HepG2 (cell line): ENCODE results near the gene YIPF5. TPM values are rescaled to one million over a fixed set of nuclear protein-coding genes. Genes with fewer than 3 reads are reported as not detected.
A peak's percentile ranks its signal among the peaks of the same experiment; 100 is the strongest.

Experiments
- AHDC1 ChIP-seq: sonication (generic); formaldehyde crosslinking; IDR thresholded peaks from 2 replicates; pipeline ENCODE4 v1.5.1; 2020; ENCODE audit warnings: mild to moderate bottlenecking, missing genetic modification reagents, borderline replicate concordance
- AKAP8 ChIP-seq: sonication (generic); formaldehyde crosslinking; IDR thresholded peaks from 2 replicates; pipeline ENCODE4 v1.5.1; 2020; ENCODE audit warnings: mild to moderate bottlenecking, missing genetic modification reagents
- ARNTL ChIP-seq: sonication (generic); formaldehyde crosslinking; IDR thresholded peaks from 2 replicates; pipeline ENCODE4 v1.4.0; 2020; ENCODE audit warnings: mild to moderate bottlenecking, missing genetic modification reagents
- ETV6 ChIP-seq: sonication (generic); formaldehyde crosslinking; conservative IDR thresholded peaks from 2 replicates; pipeline ENCODE4 v1.4.0; 2020; ENCODE audit warnings: missing genetic modification reagents
- JUN ChIP-seq: sonication (generic); formaldehyde crosslinking; IDR thresholded peaks from 2 replicates; pipeline ENCODE4 v1.4.0; 2020; ENCODE audit warnings: mild to moderate bottlenecking, missing genetic modification reagents
- KDM3A ChIP-seq: IDR thresholded peaks from 2 replicates; pipeline ENCODE4 v1.6.1; 2018; ENCODE audit warnings: low read depth, missing compliant biosample characterization
- NFIC ChIP-seq: IDR thresholded peaks from 2 replicates; pipeline ENCODE4 v1.6.1; 2012; ENCODE audit warnings: mild to moderate bottlenecking, low read length, inconsistent platforms
- SNAPC4 ChIP-seq: sonication (generic); formaldehyde crosslinking; IDR thresholded peaks from 2 replicates; pipeline ENCODE4 v1.4.0; 2020; ENCODE audit warnings: mild to moderate bottlenecking, missing genetic modification reagents
- ZFP41 ChIP-seq: sonication (generic); formaldehyde crosslinking; IDR thresholded peaks from 2 replicates; pipeline ENCODE4 v1.4.0; 2020; ENCODE audit warnings: mild to moderate bottlenecking, missing genetic modification reagents, borderline replicate concordance
- ZFP91 ChIP-seq: sonication (generic); formaldehyde crosslinking; IDR thresholded peaks from 2 replicates; pipeline ENCODE4 v1.9.0; 2022; ENCODE audit warnings: missing genetic modification reagents, mild to moderate bottlenecking, borderline replicate concordance
- ZNF205 ChIP-seq: IDR thresholded peaks from 2 replicates; pipeline ENCODE4 v1.6.1; 2018; ENCODE audit warnings: missing biosample characterization, missing genetic modification reagents
- ZNF367 ChIP-seq: sonication (generic); formaldehyde crosslinking; IDR thresholded peaks from 2 replicates; pipeline ENCODE4 v1.4.0; 2020; ENCODE audit warnings: missing genetic modification reagents, borderline replicate concordance
- ZNF768 ChIP-seq: sonication (generic); formaldehyde crosslinking; IDR thresholded peaks from 2 replicates; pipeline ENCODE4 v1.4.0; 2020; ENCODE audit warnings: missing genetic modification reagents
- ZNF816 ChIP-seq: sonication (generic); formaldehyde crosslinking; IDR thresholded peaks from 2 replicates; pipeline ENCODE4 v1.8.0; 2022; ENCODE audit warnings: missing genetic modification reagents, mild to moderate bottlenecking, borderline replicate concordance
- polyA plus RNA-seq, 8 experiments: library from polyadenylated mRNA; depleted of rRNA in 3 of 8; stranded (reverse) in 7 of 8; unstranded in 1 of 8; fragments of >200 nt; fragmentation: Illumina TruSeq in 4 of 8; extraction: Trizol in 4 of 8; gene quantifications; 2 replicates each; pipeline versions ENCODE4 v1.2.1 to v1.2.3, GENCODE V29; 2011 to 2016; ENCODE audit warnings: low read depth in 4 of 8, missing spikeins in 1 of 8, mixed read lengths in 1 of 8; ENCODE audit not compliant: insufficient read depth in 1 of 8
- total RNA-seq, 5 experiments: library from RNA; depleted of rRNA; stranded (reverse); fragments of >200 nt; fragmentation: Illumina TruSeq; extraction: Trizol; gene quantifications; 2 replicates each; pipeline ENCODE4 v1.2.3, GENCODE V29; 2016; ENCODE audit warnings: low read depth in 1 of 5
- TF ChIP-seq, protein P1 (sequence below): IDR thresholded peaks from 2 replicates; pipeline ENCODE4 v1.6.1; 2016; ENCODE audit warnings: missing compliant biosample characterization, missing genetic modification reagents, borderline replicate concordance

YIPF5 gene
- total and polyA plus RNA-seq, 2 of the 13 experiments (the other 11 are each of a cell fraction or from before 2014, with no cell fraction given): 61.4 to 73.6 TPM

GRCh38 chr5:144170276-144171024 is at the start of gene YIPF5, which contains the start of gene KCTD16 (continued):
- no peak; the same call in 1 of the 2 replicates for TF ChIP-seq SNAPC4 (CRISPR knock-in tag)
- TF ChIP-seq ZNF816: no peak
- no peak for TF ChIP-seq KDM3A
- TF ChIP-seq AHDC1 (CRISPR knock-in tag): no peak; the same call in 1 of the 2 replicates
- peak; percentile 71; the same call in 1 of the 2 replicates for TF ChIP-seq ZFP91 (CRISPR knock-in tag)
- no peak for TF ChIP-seq ZNF367 (CRISPR knock-in tag)
- TF ChIP-seq, protein P1, sequence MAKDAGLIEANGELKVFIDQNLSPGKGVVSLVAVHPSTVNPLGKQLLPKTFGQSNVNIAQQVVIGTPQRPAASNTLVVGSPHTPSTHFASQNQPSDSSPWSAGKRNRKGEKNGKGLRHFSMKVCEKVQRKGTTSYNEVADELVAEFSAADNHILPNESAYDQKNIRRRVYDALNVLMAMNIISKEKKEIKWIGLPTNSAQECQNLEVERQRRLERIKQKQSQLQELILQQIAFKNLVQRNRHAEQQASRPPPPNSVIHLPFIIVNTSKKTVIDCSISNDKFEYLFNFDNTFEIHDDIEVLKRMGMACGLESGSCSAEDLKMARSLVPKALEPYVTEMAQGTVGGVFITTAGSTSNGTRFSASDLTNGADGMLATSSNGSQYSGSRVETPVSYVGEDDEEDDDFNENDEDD (CRISPR knock-in tag): peak; percentile 39; the same call in 1 of the 2 replicates
- no peak for TF ChIP-seq JUN
- no peak for TF ChIP-seq ZNF205
- TF ChIP-seq NFIC: no peak
- TF ChIP-seq AKAP8 (CRISPR knock-in tag): no peak
- no peak for TF ChIP-seq ARNTL
- no peak for TF ChIP-seq ZFP41 (CRISPR knock-in tag)
- TF ChIP-seq ETV6 (CRISPR knock-in tag): no peak
- peak; percentile 14; the same call in 1 of the 2 replicates for TF ChIP-seq ZNF768 (CRISPR knock-in tag)
